Lower leg skin (tissue), 3 donors: ENCODE measurements around the gene CDK8.

ENCODE experiments used
- POLR2A ChIP-seq, 2 donors: fragments of 450-650 bp; IDR thresholded peaks; one replicate each; pipeline ENCODE4 v1.6.1; 2016 to 2017; ENCODE audit warnings: antibody characterized with exemption in 2 of 2, mild to moderate bottlenecking in 1 of 2, moderate library complexity in 1 of 2
- TF ChIP-seq, protein P1 (sequence below), 3 donors: fragments of 450-650 bp; IDR thresholded peaks; one replicate each; pipeline ENCODE4 v1.5.1; 2016; ENCODE audit warnings: antibody characterized with exemption in 3 of 3, mild to moderate bottlenecking in 3 of 3, moderate library complexity in 2 of 3

GRCh38 chr13:26308250-26308649 is 54.3 kb downstream of the CDK8 start:
- no peak for TF ChIP-seq POLR2A (IDR thresholded peaks at IDR 0.05)
- TF ChIP-seq, protein P1, sequence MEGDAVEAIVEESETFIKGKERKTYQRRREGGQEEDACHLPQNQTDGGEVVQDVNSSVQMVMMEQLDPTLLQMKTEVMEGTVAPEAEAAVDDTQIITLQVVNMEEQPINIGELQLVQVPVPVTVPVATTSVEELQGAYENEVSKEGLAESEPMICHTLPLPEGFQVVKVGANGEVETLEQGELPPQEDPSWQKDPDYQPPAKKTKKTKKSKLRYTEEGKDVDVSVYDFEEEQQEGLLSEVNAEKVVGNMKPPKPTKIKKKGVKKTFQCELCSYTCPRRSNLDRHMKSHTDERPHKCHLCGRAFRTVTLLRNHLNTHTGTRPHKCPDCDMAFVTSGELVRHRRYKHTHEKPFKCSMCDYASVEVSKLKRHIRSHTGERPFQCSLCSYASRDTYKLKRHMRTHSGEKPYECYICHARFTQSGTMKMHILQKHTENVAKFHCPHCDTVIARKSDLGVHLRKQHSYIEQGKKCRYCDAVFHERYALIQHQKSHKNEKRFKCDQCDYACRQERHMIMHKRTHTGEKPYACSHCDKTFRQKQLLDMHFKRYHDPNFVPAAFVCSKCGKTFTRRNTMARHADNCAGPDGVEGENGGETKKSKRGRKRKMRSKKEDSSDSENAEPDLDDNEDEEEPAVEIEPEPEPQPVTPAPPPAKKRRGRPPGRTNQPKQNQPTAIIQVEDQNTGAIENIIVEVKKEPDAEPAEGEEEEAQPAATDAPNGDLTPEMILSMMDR (IDR thresholded peaks at IDR 0.05) = no peak
